ENCODE measurements around the gene MEPE. TPM values are rescaled to one million over a fixed set of nuclear protein-coding genes. Genes with fewer than 3 reads are reported as not detected.
A peak's percentile ranks its signal among the peaks of the same experiment; 100 is the strongest.

Gene MEPE
- total and polyA plus RNA-seq, 2 of the 8 experiments (the other 6 are each of a cell fraction or from before 2014, with no cell fraction given) = not detected

GRCh38 chr4:87865960-87866598, 33.3 kb downstream of the MEPE start (continued):
- no peak for TF ChIP-seq BCL11A (IDR thresholded peaks at IDR 0.05; ENCODE audit: low read depth in 2 of 2, low read length in 2 of 2)
- no peak for TF ChIP-seq SIX5 (IDR thresholded peaks at IDR 0.05; ENCODE audit: low read depth, low read length)
- TF ChIP-seq MAX (IDR thresholded peaks at IDR 0.05) = peak; percentile 56; the same call in 1 of the 2 replicates
- TF ChIP-seq KDM1A (IDR thresholded peaks at IDR 0.05; ENCODE audit: borderline replicate concordance, low read length) = no peak
- TF ChIP-seq RBBP5 (IDR thresholded peaks at IDR 0.05; ENCODE audit: borderline replicate concordance, low read depth, low read length) = no peak
- no peak for TF ChIP-seq CHD2 (IDR thresholded peaks at IDR 0.05; ENCODE audit: low read length)
- peak; percentile 61; the same call in 1 of the 2 replicates for TF ChIP-seq TEAD4 (IDR thresholded peaks at IDR 0.05; ENCODE audit: low read depth, low read length)
- no peak; a peak in 1 of 3 replicates for TF ChIP-seq EP300 (IDR thresholded peaks at IDR 0.05; ENCODE audit: borderline replicate concordance in 1 of 2, low read depth in 2 of 2, low read length in 2 of 2)
- TF ChIP-seq ATF3 (IDR thresholded peaks at IDR 0.05; ENCODE audit: insufficient read depth, low read depth, low read length) = no peak
- no peak for TF ChIP-seq CREB1 (IDR thresholded peaks at IDR 0.05)
- TF ChIP-seq RXRA (IDR thresholded peaks at IDR 0.05; ENCODE audit: insufficient read depth, low read depth, low read length) = no peak
- no peak for TF ChIP-seq TCF12 (IDR thresholded peaks at IDR 0.05; ENCODE audit: low read depth, low read length)
- peak; percentile 94 for TF ChIP-seq BACH1 (IDR thresholded peaks at IDR 0.05; ENCODE audit: low read length)
- TF ChIP-seq CBX8 (IDR thresholded peaks at IDR 0.05; ENCODE audit: borderline replicate concordance, low read depth, low read length) = no peak
- no peak for TF ChIP-seq PHF8 (conservative IDR thresholded peaks at IDR 0.05; ENCODE audit: low read depth, low read length)
- TF ChIP-seq BRCA1 (IDR thresholded peaks at IDR 0.05; ENCODE audit: low read depth, low read length) = no peak
- peak; percentile 65; the same call in 1 of the 2 replicates for TF ChIP-seq JUND (IDR thresholded peaks at IDR 0.05; ENCODE audit: low read length)
- no peak for TF ChIP-seq NANOG (IDR thresholded peaks at IDR 0.05; ENCODE audit: insufficient read depth, low read depth, low read length, poor library complexity, severe bottlenecking)
- TF ChIP-seq GABPA (IDR thresholded peaks at IDR 0.05; ENCODE audit: borderline replicate concordance, insufficient read depth, low read length) = no peak
- TF ChIP-seq SUZ12 (IDR thresholded peaks at IDR 0.05; ENCODE audit: low read length) = no peak
- peak; percentile 45 to 60; a peak in 2 of 3 replicates for TF ChIP-seq POLR2A (IDR thresholded peaks at IDR 0.05; ENCODE audit: control extremely low read depth in 1 of 2, low read depth in 2 of 2, low read length in 2 of 2)
